Trophoblast cell (in vitro differentiated cells and primary cell): ENCODE measurements around the gene GLYATL3.

ENCODE experiments used
- DNase-seq, 2 donors: peaks; one replicate each; pipeline ENCODE4 v3.0.0-alpha.2; 2016
- H2AFZ ChIP-seq: 2 replicates; pipeline ENCODE4 v1.6.1; 2013; ENCODE audit warnings: low read length, moderate library complexity, mild to moderate bottlenecking; ENCODE audit not compliant: insufficient read depth, poor library complexity
- H2AK5ac ChIP-seq: 2 replicates; pipeline ENCODE4 v1.6.1; 2013; ENCODE audit warnings: mild to moderate bottlenecking, low read length
- H2BK120ac ChIP-seq: 2 replicates; pipeline ENCODE4 v1.6.1; 2013; ENCODE audit warnings: low read length, mild to moderate bottlenecking, moderate library complexity; ENCODE audit not compliant: insufficient read depth, poor library complexity
- H2BK12ac ChIP-seq: 2 replicates; pipeline ENCODE4 v1.6.1; 2013; ENCODE audit warnings: mild to moderate bottlenecking, low read length, moderate library complexity
- H2BK5ac ChIP-seq: 2 replicates; pipeline ENCODE4 v1.6.1; 2013; ENCODE audit warnings: low read length, low read depth, moderate library complexity, mild to moderate bottlenecking; ENCODE audit not compliant: poor library complexity
- H3K14ac ChIP-seq: 2 replicates; pipeline ENCODE4 v1.6.1; 2013; ENCODE audit warnings: mild to moderate bottlenecking, low read length
- H3K18ac ChIP-seq: 2 replicates; pipeline ENCODE4 v1.6.1; 2013; ENCODE audit warnings: mild to moderate bottlenecking, low read length
- H3K23ac ChIP-seq: 2 replicates; pipeline ENCODE4 v1.6.1; 2013; ENCODE audit warnings: low read length
- H3K27ac ChIP-seq: 2 replicates; pipeline ENCODE4 v1.5.1; 2013; ENCODE audit warnings: low read depth, mild to moderate bottlenecking, inconsistent platforms, low read length, moderate library complexity
- H3K27me3 ChIP-seq: 2 replicates; pipeline ENCODE4 v1.6.1; 2013; ENCODE audit warnings: inconsistent platforms, mild to moderate bottlenecking, low read length, moderate library complexity; ENCODE audit not compliant: insufficient read depth
- H3K36me3 ChIP-seq, 2 experiments: 1 replicate in 1 of 2; 2 replicates in 1 of 2; pipeline ENCODE4 v1.6.1; 2013; ENCODE audit warnings: low read length in 2 of 2, mild to moderate bottlenecking in 2 of 2, moderate library complexity in 1 of 2; ENCODE audit not compliant: insufficient read depth in 2 of 2, control insufficient read depth in 1 of 2
- H3K4ac ChIP-seq: 2 replicates; pipeline ENCODE4 v1.6.1; 2013; ENCODE audit warnings: low read depth, mild to moderate bottlenecking, low read length, moderate library complexity
- H3K4me1 ChIP-seq, 2 experiments: 1 replicate in 1 of 2; 2 replicates in 1 of 2; pipeline ENCODE4 v1.6.1; 2013; ENCODE audit warnings: low read length in 2 of 2, mild to moderate bottlenecking in 2 of 2, moderate library complexity in 1 of 2; ENCODE audit not compliant: insufficient read depth in 2 of 2, control insufficient read depth in 1 of 2
- H3K4me2 ChIP-seq: 2 replicates; pipeline ENCODE4 v1.6.1; 2013; ENCODE audit warnings: inconsistent platforms, mild to moderate bottlenecking, low read length, moderate library complexity
- H3K4me3 ChIP-seq: 2 replicates; pipeline ENCODE4 v1.5.1; 2013; ENCODE audit warnings: mild to moderate bottlenecking, low read depth, low read length, inconsistent platforms
- H3K79me1 ChIP-seq: one replicate; pipeline ENCODE4 v1.6.1; 2013; ENCODE audit warnings: low read length
- H3K79me2 ChIP-seq: 2 replicates; pipeline ENCODE4 v1.6.1; 2013; ENCODE audit warnings: low read length, mild to moderate bottlenecking; ENCODE audit not compliant: control insufficient read depth, insufficient read depth, poor library complexity
- H3K9ac ChIP-seq: 2 replicates; pipeline ENCODE4 v1.6.1; 2013; ENCODE audit warnings: mild to moderate bottlenecking, low read length
- H3K9me3 ChIP-seq: 2 replicates; pipeline ENCODE4 v1.6.1; 2013; ENCODE audit warnings: low read depth, mild to moderate bottlenecking, control low read depth, inconsistent platforms, low read length; ENCODE audit not compliant: insufficient read depth
- H4K12ac ChIP-seq: 2 replicates; pipeline ENCODE4 v1.6.1; 2013; ENCODE audit warnings: low read depth, mild to moderate bottlenecking, low read length, moderate library complexity
- H4K8ac ChIP-seq: 2 replicates; pipeline ENCODE4 v1.6.1; 2013; ENCODE audit warnings: low read depth, mild to moderate bottlenecking, low read length, moderate library complexity
- H4K91ac ChIP-seq: one replicate; pipeline ENCODE4 v1.6.1; 2013; ENCODE audit warnings: low read depth, mild to moderate bottlenecking, low read length, moderate library complexity
- WGBS: extraction: QIAGEN DNeasy Blood & Tissue Kit; methylation state at CpG from one replicate; pipeline ENCODE4 v1.1.7; 2013; ENCODE audit warnings: missing lambda C conversion rate; ENCODE audit not compliant: insufficient read length, insufficient coverage; ENCODE audit errors: extremely low coverage; 5-methylcytosine and 5-hydroxymethylcytosine counted together

The GLYATL3 gene

DNA sequence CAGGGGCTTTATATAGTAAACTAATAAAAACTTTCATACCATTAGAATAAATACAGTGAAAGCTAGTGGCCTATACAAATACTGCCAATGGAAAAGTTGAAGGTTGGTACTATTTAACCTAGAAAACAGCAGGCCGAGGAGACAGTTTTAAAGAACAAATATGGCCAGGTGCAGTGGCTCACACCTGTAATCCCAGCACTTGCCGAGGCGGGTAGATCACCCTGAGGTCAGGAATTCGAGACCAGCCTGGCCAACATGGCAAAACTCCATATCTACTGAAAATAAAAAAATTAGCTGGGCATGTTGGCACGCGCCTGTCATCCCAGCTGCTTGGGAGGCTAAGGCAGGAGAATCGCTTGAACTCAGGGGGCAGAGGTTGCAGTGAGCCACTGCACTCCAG lies 24.8 kb downstream of the GLYATL3 start:
- Histone ChIP-seq H3K27ac (no peak overlapping the region), H3K27me3 (no peaks in the 10 kb centered on the region), H2BK12ac (no peak overlapping the region), H3K18ac (no peak overlapping the region), H2AFZ (no peak overlapping the region), H3K4me3 (no peak overlapping the region), H3K4ac (no peak overlapping the region), H2BK5ac (no peak overlapping the region), H3K23ac (no peak overlapping the region), H3K36me3 (no peaks in the 10 kb centered on the region), H3K9ac (no peak overlapping the region), H3K14ac (no peak overlapping the region), H2AK5ac (no peak overlapping the region), H2BK120ac (no peak overlapping the region), H3K9me3 (no peaks in the 10 kb centered on the region), H4K8ac (no peak overlapping the region), H3K79me2 (no peaks in the 10 kb centered on the region), H3K4me2 (no peak overlapping the region), H3K4me1 (no peaks in the 10 kb centered on the region), H4K91ac (no peak overlapping the region), H3K79me1 (no peaks in the 10 kb centered on the region), H4K12ac (no peak overlapping the region)
- WGBS = no CpG with 5 or more reads among the region's 7 CpGs
- DNase-seq = no peak

DNA sequence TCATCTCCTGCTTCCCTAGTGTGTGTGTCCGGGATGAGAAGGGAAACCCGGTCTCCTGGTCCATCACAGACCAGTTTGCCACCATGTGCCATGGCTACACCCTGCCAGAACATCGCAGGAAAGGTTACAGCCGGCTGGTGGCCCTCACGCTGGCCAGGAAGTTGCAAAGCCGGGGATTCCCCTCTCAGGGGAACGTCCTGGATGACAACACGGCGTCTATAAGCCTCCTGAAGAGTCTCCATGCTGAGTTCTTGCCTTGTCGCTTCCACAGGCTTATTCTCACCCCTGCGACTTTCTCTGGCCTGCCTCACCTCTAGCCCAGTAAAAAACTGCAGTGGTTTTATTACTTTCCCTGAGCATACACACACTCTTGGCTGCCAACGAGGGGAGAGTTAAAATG lies 26.9 kb downstream of the GLYATL3 start:
- Histone ChIP-seq H3K9ac (no peak overlapping the region), H3K79me1 (no peaks in the 10 kb centered on the region), H3K4me2 (no peak overlapping the region), H3K4me1 (no peaks in the 10 kb centered on the region), H2BK5ac (no peak overlapping the region), H2AFZ (no peak overlapping the region), H3K27me3 (no peaks in the 10 kb centered on the region), H2AK5ac (no peak overlapping the region), H3K27ac (no peak overlapping the region), H3K79me2 (no peaks in the 10 kb centered on the region), H3K14ac (no peak overlapping the region), H3K36me3 (no peaks in the 10 kb centered on the region), H4K91ac (no peak overlapping the region), H2BK12ac (no peak overlapping the region), H4K8ac (no peak overlapping the region), H3K4me3 (no peak overlapping the region), H3K9me3 (no peaks in the 10 kb centered on the region), H3K18ac (no peak overlapping the region), H2BK120ac (no peak overlapping the region), H4K12ac (no peak overlapping the region), H3K4ac (no peak overlapping the region), H3K23ac (no peak overlapping the region)
- DNase-seq = no peak
- no CpG with 5 or more reads among the region's 12 CpGs for WGBS

DNA sequence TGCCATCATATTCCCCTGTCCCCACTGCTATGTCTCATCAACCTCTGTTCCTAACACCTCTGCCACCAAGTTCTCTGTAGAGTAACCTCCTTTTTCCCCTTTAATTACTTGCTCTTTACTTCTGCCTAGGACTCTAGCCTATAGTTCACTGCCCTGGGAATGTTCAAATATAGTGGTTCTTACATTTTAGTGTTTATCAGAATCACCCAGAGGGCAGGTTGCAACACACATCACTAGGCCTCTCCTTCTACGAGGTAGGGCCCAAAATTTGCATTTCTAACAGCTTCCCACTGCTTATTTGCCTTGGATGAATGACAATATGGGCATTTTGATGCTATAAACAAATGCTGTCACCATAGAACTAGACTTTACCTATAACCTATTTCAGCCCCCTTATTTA lies 27.6 kb downstream of the GLYATL3 start:
- H4K8ac ChIP-seq = no peak overlapping the region
- H2BK5ac ChIP-seq = no peak overlapping the region
- no peak overlapping the region for H3K9ac ChIP-seq
- H3K4me1 ChIP-seq = no peaks in the 10 kb centered on the region
- H3K9me3 ChIP-seq = no peaks in the 10 kb centered on the region
- H3K79me2 ChIP-seq = no peaks in the 10 kb centered on the region
- H3K23ac ChIP-seq = no peak overlapping the region
- no peak overlapping the region for H3K18ac ChIP-seq
- no peak overlapping the region for H3K4me2 ChIP-seq
- H3K27me3 ChIP-seq = no peaks in the 10 kb centered on the region
- no peak overlapping the region for H2BK120ac ChIP-seq
- H4K91ac ChIP-seq = no peak overlapping the region
- no peaks in the 10 kb centered on the region for H3K36me3 ChIP-seq
- no peak overlapping the region for H3K4me3 ChIP-seq
- DNase-seq = peak in 1 of 2 donors; percentile 8
- no peak overlapping the region for H4K12ac ChIP-seq
- H3K27ac ChIP-seq = no peak overlapping the region
- no peak overlapping the region for H3K4ac ChIP-seq
- no CpG with 5 or more reads among the region's 1 CpG for WGBS
- no peak overlapping the region for H2AFZ ChIP-seq
- no peak overlapping the region for H2AK5ac ChIP-seq
- H3K79me1 ChIP-seq = no peaks in the 10 kb centered on the region
- H2BK12ac ChIP-seq = no peak overlapping the region
- H3K14ac ChIP-seq = no peak overlapping the region

DNA sequence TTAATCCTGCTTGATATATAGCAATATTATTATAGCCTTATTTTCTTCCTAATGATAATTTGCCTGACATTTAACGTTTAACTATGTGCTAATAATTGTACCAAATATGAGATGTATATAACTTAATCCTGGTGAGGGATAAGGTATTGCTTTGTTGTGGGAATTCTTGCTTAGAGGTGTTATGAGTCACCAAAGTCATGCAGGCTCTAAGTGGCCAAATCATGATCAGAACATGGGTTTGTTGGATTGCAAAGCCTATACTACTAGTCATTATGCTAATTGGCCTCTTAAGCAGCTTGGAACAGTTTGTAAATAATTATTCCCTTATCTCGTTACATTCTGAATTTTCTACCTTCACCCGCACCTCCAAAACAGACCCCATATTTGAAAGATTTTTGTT lies 28.8 kb downstream of the GLYATL3 start:
- DNase-seq = peak in 1 of 2 donors; percentile 31
- no peak overlapping the region for H2AFZ ChIP-seq
- no peaks in the 10 kb centered on the region for H3K36me3 ChIP-seq
- H3K79me2 ChIP-seq = no peaks in the 10 kb centered on the region
- no peak overlapping the region for H3K4me3 ChIP-seq
- no peaks in the 10 kb centered on the region for H3K27me3 ChIP-seq
- H3K79me1 ChIP-seq = no peaks in the 10 kb centered on the region
- H3K23ac ChIP-seq = no peak overlapping the region
- no peak overlapping the region for H2BK12ac ChIP-seq
- H3K14ac ChIP-seq = no peak overlapping the region
- H3K4ac ChIP-seq = no peak overlapping the region
- H2AK5ac ChIP-seq = no peak overlapping the region
- no peak overlapping the region for H3K9ac ChIP-seq
- H4K8ac ChIP-seq = no peak overlapping the region
- H3K18ac ChIP-seq = no peak overlapping the region
- no CpG with 5 or more reads among the region's 3 CpGs for WGBS
- no peak overlapping the region for H2BK5ac ChIP-seq
- no peak overlapping the region for H2BK120ac ChIP-seq
- H3K4me1 ChIP-seq = no peaks in the 10 kb centered on the region
- H3K27ac ChIP-seq = no peak overlapping the region
- H4K91ac ChIP-seq = no peak overlapping the region
- no peak overlapping the region for H3K4me2 ChIP-seq
- H3K9me3 ChIP-seq = no peaks in the 10 kb centered on the region
- no peak overlapping the region for H4K12ac ChIP-seq
